A549 treated with CpdA at 1 μM for 4 hours (cell line): ENCODE measurements around the gene HAVCR1. TPM values are rescaled to one million over a fixed set of nuclear protein-coding genes. Genes with fewer than 3 reads are reported as not detected.

Experiments
- total RNA-seq: library from RNA; stranded (reverse); fragments of 200-300 nt; extraction: Qiagen RNA extraction; gene quantifications from 5 replicates; pipeline ENCODE4 v1.2.3, GENCODE V29; 2022; ENCODE audit warnings: low read depth

The HAVCR1 gene
- total RNA-seq = 26.6 to 46.6 TPM (median 37.2 TPM) in 5 replicates

DNA sequence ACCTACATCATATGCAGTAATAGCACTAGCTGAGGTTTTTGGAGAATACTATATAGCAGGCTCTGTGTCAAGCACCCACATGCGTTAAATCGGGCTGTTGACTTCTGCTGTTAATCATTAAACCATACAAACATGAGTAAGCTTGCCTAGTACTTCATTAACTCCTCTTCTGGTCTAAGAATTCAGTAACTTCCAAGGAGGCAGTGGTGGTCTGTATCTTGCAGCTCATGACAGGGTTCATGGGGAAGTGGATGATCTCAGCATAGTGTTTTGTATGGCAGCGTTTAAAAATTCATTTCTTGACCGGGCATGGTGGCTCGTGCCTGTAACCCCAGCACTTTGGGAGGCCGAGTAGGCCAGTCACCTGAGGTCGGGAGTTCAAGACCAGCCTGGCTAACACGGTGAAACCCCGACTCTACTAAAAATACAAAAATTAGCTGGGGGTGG is at the start of gene HAVCR1:
Gene HAVCR1, minus strand, starts transcription at position 24 of the 447 bp plus-strand sequence. CDS start 1,173 bp downstream, outside the sequence.

Other genes with a start within 250 kb of the HAVCR1 start
- gene PPP1R2B, start 208.8 kb downstream of the HAVCR1 start, total RNA-seq = 0.07 to 0.19 TPM (median 0.10 TPM) in 4 of 5 replicates, not detected in the other
- 0.91 to 1.9 TPM (median 1.6 TPM) in 5 replicates for gene TIMD4, start 95.9 kb downstream of the HAVCR1 start, total RNA-seq
- gene HAVCR2, start 49.9 kb upstream of the HAVCR1 start, total RNA-seq = 0.29 to 0.57 TPM (median 0.52 TPM) in 5 replicates
- gene MED7, start 83.7 kb upstream of the HAVCR1 start, total RNA-seq = 13.8 to 21.1 TPM (median 16.4 TPM) in 5 replicates
- not detected in 5 replicates for gene GARIN3, start 107.1 kb upstream of the HAVCR1 start, total RNA-seq
- gene ITK, start 121.7 kb upstream of the HAVCR1 start, total RNA-seq = 0.08 to 0.19 TPM in 2 of 5 replicates, not detected in the others
- 15.3 to 21.0 TPM (median 20.7 TPM) in 5 replicates for gene CYFIP2, start 207.0 kb upstream of the HAVCR1 start, total RNA-seq